OCI-LY7 (cell line): ENCODE results near the gene CAVIN3.

Experiments used
- CTCF ChIP-seq: fragments of 200-600 bp; sonication (generic); conservative IDR thresholded peaks from 2 replicates; pipeline ENCODE4 v1.5.1; 2014; ENCODE audit warnings: mild to moderate bottlenecking, antibody characterized with exemption, low read length, moderate library complexity, mixed read lengths
- EZH2phosphoT487 ChIP-seq: fragments of 200-600 bp; sonication (generic); IDR thresholded peaks from 2 replicates; pipeline ENCODE4 v1.6.1; 2018; ENCODE audit warnings: low read depth, borderline replicate concordance, mild to moderate bottlenecking, mixed run types, antibody characterized with exemption, low read length, moderate library complexity, mixed read lengths

GRCh38 chr11:6351782-6352382, 31.6 kb upstream of the CAVIN3 start:
- TF ChIP-seq CTCF (no peak), EZH2phosphoT487 (no peak)
